NCI-H1436 (cell line): ENCODE measurements around the gene SMYD3.
"Not testable (repeated sequence)": the region's sequence is repeated elsewhere in the genome, so short reads cannot be mapped to it uniquely, and the experiment has no call there.

Experiments used
- DNase-seq: peaks from one replicate; lab custom pipeline; 2025; lab: John Stamatoyannopoulos, UW

Gene SMYD3

DNA sequence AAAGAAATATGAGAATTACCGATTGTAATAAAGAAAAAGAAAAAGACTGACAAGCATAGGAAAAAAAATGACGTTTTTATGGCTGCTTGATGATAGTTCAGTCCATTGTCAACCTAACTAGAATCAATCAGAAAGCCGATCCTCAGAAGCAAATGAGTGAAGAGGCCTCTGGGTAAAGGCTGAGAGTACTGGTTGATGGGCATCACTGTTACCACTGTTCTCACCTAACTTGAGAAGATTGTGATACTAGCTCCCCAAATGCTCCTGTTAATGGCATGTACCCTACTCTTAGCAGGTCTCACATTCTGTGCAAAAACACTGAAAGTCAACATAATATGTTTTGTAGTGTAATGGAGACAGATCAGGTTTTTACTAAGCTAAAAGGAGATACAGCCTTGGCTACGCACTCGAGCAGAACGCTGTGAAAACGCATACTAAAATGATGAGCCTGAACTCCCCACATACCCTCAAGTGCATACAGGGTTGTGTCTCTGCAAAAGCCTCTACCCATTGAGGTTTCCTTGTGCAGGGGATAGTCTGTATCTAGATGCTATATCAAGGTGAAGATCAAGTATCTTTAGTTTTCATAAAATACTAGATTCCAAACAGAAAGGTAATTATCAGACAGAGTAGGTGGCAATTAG, 554.6 kb downstream of the SMYD3 start:
- no peak for DNase-seq

DNA sequence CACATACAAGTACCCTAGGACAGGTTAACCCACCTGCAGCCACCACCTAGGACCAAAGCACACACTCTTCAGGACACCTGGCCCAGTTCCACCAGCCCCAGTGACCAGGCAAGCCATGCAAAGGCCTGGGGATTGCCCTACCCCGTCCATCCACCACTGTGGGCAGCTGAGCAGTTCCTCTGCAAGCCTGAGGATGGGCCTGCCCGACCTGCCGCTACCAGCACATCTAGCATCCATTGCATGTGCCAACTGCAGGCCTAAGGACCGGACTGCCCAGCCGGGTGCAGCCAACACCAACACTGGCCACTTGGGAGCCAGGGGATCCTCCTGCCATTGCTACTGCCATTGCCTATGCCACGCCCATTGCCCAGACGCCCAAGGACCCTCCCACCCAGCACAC, 558.3 kb downstream of the SMYD3 start:
- no peak for DNase-seq

DNA sequence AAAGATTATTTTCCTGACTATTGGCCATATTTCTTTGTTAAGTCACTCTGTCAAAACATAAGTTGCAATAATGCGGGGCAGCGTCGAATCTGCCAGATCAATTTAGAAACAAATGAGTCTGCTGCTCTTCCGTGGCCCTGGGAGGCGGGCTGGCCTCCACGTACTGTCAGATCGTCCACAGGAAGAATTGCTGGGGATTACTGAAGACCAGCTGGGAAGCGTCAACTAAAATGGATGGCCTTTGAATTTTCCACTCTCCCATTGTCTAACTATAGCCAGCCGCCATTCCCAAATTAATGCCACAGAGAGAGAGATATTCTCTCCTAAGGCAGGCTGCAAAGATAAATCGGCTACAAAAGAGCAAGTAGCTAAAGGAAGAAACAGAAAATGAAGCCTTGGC, 560.2 kb downstream of the SMYD3 start:
- no peak for DNase-seq

DNA sequence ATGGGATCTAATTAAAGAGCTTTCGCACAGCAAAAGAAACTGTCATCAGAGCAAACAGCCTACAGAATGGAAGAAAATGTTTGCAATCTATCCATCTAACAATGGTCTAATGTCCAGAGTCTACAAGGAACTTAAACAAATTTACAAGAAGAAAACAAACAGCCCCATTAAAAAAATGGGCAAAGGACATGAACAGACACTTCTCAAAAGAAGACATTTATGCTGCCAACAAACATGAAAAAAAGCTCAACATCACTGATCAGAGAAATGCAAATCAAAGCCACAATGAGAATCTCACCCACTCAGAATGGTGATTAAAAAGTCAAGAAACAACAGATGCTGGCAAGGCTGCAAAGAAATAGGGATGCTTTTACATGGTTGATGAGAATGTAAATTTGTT, 561.9 kb downstream of the SMYD3 start:
- not testable (repeated sequence) for DNase-seq

- no peak for DNase-seq
These were observed 564.2 kb downstream of the SMYD3 start for GRCh38 chr1:245942856-245943255.

DNA sequence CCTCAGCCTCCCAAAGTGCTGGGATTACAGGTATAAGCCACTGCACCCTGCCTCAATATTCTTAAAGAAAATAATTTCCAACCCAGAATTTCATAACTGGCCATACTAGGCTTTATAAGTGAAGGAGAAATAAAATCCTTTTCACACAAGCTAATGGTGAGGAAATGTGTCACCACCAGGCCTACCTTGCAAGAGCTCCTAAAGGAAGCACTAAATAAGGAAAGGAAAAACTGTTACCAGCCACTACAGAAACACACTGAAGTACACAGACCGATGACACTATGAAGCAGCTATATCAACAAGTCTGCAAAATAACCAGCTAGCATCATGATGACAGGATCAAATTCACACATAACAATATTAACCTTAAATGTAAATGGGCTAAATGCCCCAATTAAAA, 565.3 kb downstream of the SMYD3 start:
- DNase-seq = not testable (repeated sequence)

- DNase-seq = no peak
These were observed 567.2 kb downstream of the SMYD3 start for GRCh38 chr1:245939756-245940345.

GRCh38 chr1:245938046-245938435, 569.0 kb downstream of the SMYD3 start:
- DNase-seq = no peak

GRCh38 chr1:245937316-245938045, 569.6 kb downstream of the SMYD3 start:
- DNase-seq = no peak

DNA sequence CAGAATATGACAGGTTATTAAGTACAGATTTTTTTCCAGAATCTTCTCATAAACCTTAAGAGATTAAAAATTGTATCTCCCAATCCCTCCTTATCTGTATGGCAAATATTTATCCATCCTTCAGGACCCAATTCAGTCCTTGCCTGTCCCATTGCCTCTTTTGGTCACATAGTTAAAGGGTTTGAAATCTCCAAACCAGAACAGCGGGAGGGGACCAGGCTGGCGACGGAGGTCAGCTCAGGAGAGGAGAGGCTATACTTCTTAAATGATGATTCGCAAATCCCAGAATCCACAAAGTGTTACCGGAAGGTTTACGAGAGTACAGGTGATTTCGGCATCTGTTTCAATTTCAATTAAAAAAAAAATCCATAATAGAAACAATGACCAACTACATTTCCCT, 572.7 kb downstream of the SMYD3 start:
- DNase-seq = no peak

- no peak for DNase-seq
These were observed 573.5 kb downstream of the SMYD3 start for GRCh38 chr1:245933431-245934045.

- DNase-seq = no peak
These were observed 574.6 kb downstream of the SMYD3 start for GRCh38 chr1:245932302-245932972.

DNA sequence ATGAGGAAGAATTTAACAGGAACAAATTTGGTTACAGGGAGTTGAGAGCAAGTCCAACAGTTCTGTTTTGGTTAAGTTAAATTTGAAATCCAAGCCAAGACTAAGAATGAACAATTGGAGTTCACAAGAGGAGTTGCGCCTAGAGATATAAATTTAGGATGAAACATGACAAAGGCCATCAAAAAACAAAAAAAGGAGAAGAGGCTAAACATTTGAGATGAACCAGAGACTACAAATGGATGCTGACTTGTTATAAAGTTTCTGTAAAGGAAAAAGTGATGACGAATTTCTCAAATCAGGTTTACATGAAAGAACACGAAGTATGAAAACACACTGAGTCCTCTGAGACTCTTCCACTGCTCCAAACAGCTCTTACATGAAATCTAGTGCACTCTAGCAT, 575.6 kb downstream of the SMYD3 start:
- DNase-seq = no peak

DNA sequence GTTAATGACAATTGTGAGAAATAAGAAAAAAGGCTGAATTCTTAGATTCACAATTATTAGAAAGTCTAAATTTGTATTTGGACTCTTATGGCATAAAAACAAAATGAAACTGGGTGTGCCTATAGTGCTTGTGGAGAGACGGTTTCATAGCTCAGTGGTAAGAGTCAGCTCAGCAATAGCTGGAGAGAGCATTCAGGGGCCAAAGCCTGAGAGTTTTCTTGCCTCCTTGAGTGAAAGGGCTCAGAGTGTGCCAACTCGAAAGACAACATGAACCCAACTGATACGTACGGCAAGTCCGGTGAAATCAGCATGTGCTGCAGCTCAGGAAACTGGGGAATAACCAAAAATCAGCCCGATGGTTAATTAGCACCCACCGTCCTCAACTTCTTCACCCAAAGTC, 577.9 kb downstream of the SMYD3 start:
- DNase-seq = no peak

DNA sequence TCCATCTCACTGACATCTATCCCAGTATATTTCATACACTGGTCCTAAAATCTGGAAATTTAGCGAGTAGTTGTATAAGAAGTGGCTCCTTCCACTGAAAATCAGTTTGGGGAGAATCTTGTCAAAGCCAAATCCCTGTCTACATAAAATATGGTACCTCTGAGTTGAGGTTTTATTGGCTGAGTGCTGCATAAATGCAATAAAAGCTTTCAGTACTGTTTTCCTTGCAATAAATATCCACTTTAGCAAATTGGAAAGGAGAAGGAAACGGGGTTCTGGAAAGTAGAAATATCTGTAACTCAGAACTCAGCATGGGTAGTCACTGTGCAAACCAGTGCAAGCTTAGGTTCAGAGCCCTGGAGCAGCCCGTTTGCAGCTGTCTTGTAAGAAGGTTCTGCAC, 580.2 kb downstream of the SMYD3 start:
- no peak for DNase-seq

GRCh38 chr1:245923215-245923614, 583.9 kb downstream of the SMYD3 start:
- no peak for DNase-seq

GRCh38 chr1:245921417-245921816, 585.7 kb downstream of the SMYD3 start:
- DNase-seq = no peak

GRCh38 chr1:245917403-245917802, 589.7 kb downstream of the SMYD3 start:
- DNase-seq = no peak

GRCh38 chr1:245915841-245916240, 591.2 kb downstream of the SMYD3 start:
- no peak for DNase-seq

DNA sequence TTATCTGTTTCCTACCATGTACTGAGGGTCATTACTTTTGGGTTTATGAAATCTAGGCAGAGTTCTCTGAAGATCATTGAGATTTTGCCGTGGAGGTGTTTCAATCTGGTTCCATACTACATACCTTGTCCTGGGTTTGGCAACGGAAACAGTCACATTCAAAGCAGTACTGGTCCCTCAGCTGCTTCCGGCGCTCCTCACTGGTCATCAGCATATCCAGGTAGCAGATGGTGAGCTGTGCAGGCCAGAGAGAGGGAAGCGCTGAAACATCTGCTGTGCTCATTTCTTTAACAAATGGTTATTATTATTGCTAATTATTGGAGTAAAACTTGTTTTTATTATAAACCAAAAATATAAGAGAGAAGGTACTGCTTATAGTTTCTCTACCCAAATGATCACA, 591.7 kb downstream of the SMYD3 start:
- DNase-seq = no peak

- no peak for DNase-seq
These were observed 598.5 kb downstream of the SMYD3 start for GRCh38 chr1:245908543-245908942.

DNA sequence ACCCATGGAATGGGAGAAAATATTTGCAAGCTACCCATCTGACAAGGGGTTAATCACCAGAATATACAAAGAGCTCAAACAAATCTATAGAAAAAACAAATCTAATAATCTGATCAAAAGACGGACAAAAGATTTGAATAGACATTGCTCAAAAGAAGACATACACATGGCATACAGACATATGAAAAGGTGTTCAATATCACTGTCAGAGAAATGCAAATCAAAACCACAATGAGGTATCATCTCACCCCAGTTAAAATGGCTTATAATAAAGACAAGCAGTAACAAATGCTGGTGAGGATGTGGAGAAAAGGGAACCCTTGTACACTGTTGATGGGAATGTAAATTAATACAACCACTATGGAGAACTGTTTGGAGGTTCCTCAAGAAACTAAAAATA, 600.9 kb downstream of the SMYD3 start:
- no peak for DNase-seq

GRCh38 chr1:245903851-245904250, 603.2 kb downstream of the SMYD3 start:
- no peak for DNase-seq
